ENCODE data around the gene ANKRD13B. TPM values are rescaled to one million over a fixed set of nuclear protein-coding genes. Genes with fewer than 3 reads are reported as not detected.
A peak's percentile ranks its signal among the peaks of the same experiment; 100 is the strongest.

The ANKRD13B gene
- total RNA-seq (10 to 100 TPM in 1 of 4 donors, 1 to 10 TPM in 3; 5.4 to 17.2 (median 6.2) TPM), polyA plus RNA-seq (1 to 10 TPM; 1.6 to 5.2 (median 3.0) TPM)

- peaks cover 0 to 58% (median 51%) of the 10 kb centered on the region in 4 donors for H3K4me1 ChIP-seq
- peak within 1 kb of the TSS; percentile 44 to 90 (median 73) for H3K4me3 ChIP-seq
- 1% methylated on average over 96 of the region's 96 CpGs for WGBS, 2 donors
- H3K27me3 ChIP-seq, result no peaks in the 10 kb centered on the region
- intact Hi-C loops (cut with DNase I), result no loop called here
- peak within 1 kb of the TSS; percentile 78 to 92 (median 90) for H3K27ac ChIP-seq
- no peaks in the 10 kb centered on the region for H3K9me3 ChIP-seq
- H3K36me3 ChIP-seq, result no peaks in the 10 kb centered on the region
- TF ChIP-seq, protein P1, sequence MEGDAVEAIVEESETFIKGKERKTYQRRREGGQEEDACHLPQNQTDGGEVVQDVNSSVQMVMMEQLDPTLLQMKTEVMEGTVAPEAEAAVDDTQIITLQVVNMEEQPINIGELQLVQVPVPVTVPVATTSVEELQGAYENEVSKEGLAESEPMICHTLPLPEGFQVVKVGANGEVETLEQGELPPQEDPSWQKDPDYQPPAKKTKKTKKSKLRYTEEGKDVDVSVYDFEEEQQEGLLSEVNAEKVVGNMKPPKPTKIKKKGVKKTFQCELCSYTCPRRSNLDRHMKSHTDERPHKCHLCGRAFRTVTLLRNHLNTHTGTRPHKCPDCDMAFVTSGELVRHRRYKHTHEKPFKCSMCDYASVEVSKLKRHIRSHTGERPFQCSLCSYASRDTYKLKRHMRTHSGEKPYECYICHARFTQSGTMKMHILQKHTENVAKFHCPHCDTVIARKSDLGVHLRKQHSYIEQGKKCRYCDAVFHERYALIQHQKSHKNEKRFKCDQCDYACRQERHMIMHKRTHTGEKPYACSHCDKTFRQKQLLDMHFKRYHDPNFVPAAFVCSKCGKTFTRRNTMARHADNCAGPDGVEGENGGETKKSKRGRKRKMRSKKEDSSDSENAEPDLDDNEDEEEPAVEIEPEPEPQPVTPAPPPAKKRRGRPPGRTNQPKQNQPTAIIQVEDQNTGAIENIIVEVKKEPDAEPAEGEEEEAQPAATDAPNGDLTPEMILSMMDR (IDR thresholded peaks at IDR 0.05), result no peak
- TF ChIP-seq POLR2A (IDR thresholded peaks at IDR 0.05) (no peak), POLR2AphosphoS5 (IDR thresholded peaks at IDR 0.05) (no peak), EP300 (IDR thresholded peaks at IDR 0.05) (no peak)
- peak; percentile 80 for DNase-seq
These were observed at the start of gene ANKRD13B for GRCh38 chr17:29592850-29593551. TSS of gene ANKRD13B (plus strand) at chr17:29593132. CDS start at chr17:29593622, 490 bp downstream.

DNA sequence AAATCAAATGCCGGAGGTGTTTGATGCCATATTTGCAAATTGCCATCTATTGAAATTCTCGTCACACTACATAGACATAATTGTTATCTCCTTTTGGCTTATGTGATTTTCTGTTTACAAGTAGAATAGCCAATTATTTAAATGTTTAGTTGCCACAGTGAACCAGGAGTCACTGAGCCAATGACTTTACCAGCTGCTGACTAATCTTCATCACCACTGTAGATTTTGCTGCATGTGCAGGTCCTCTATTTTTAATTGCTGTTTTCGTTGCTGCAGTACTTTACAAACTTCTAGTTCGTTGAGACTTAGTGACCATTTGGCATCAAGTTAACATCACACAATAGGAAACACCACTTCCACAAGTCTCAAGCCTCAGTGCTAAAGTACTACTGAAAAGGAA lies 48.9 kb upstream of the ANKRD13B start:
- Histone ChIP-seq H3K27me3 (no peaks in the 10 kb centered on the region), H3K36me3 (peaks cover 8 to 53% (median 11%) of the 10 kb centered on the region in 4 donors), H3K27ac (no peak overlapping the region), H3K9me3 (no peaks in the 10 kb centered on the region), H3K4me1 (no peaks in the 10 kb centered on the region), H3K4me3 (no peak overlapping the region)
- DNase-seq, result no peak
- TF ChIP-seq EP300 (IDR thresholded peaks at IDR 0.05) (no peak), POLR2A (IDR thresholded peaks at IDR 0.05) (no peak), POLR2AphosphoS5 (IDR thresholded peaks at IDR 0.05) (no peak)
- TF ChIP-seq, protein P1 (IDR thresholded peaks at IDR 0.05), result no peak
- WGBS, 2 donors, result 86 to 90% methylated on average over 4 of the region's 4 CpGs
- intact Hi-C loops (cut with DNase I), result no loop called here

DNA sequence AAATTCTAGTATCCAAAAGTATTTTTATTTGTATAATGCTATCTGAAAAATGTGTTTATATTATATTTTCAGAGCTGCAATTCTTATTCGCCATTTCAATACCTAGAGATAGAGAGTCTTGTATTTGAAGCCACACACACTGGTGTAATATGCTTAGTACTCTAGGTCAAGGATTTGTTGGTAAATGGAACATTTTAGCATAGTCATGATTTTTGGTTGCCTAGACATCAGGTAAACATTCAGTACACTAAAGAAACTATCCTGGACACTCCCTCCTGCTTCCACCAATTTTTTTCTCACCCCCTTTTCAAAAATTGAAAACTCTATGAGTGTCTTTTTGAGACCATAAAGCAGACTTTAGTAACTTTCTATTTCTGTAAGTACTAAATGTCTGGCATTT lies 46.8 kb upstream of the ANKRD13B start:
- TF ChIP-seq POLR2AphosphoS5 (IDR thresholded peaks at IDR 0.05), result no peak
- TF ChIP-seq, protein P1 (IDR thresholded peaks at IDR 0.05), result no peak
- no peak for TF ChIP-seq POLR2A (IDR thresholded peaks at IDR 0.05)
- H3K27me3 ChIP-seq, result no peaks in the 10 kb centered on the region
- H3K9me3 ChIP-seq, result no peaks in the 10 kb centered on the region
- no peak overlapping the region for H3K27ac ChIP-seq
- no peak for DNase-seq
- no peak overlapping the region for H3K4me3 ChIP-seq
- no peaks in the 10 kb centered on the region for H3K4me1 ChIP-seq
- peaks cover 8 to 36% (median 11%) of the 10 kb centered on the region in 4 donors for H3K36me3 ChIP-seq
- WGBS, 2 donors, result 89 to 96% methylated on average over 1 of the region's 1 CpG
- intact Hi-C loops (cut with DNase I), result no loop called here

- H3K36me3 ChIP-seq, result peaks cover 8 to 28% (median 11%) of the 10 kb centered on the region in 4 donors
- 90% methylated on average over 1 of the region's 1 CpG for WGBS, 2 donors
- intact Hi-C loops (cut with DNase I), result no loop called here
These were observed 46.1 kb upstream of the ANKRD13B start for GRCh38 chr17:29546830-29547229.

More at GRCh38 chr17:29546830-29547229, 46.1 kb upstream of the ANKRD13B start:
- Histone ChIP-seq H3K4me3 (no peak overlapping the region), H3K4me1 (no peaks in the 10 kb centered on the region), H3K27ac (no peak overlapping the region), H3K9me3 (no peaks in the 10 kb centered on the region), H3K27me3 (no peaks in the 10 kb centered on the region)
- DNase-seq, result no peak
- TF ChIP-seq POLR2A (IDR thresholded peaks at IDR 0.05), result no peak
- TF ChIP-seq, protein P1 (IDR thresholded peaks at IDR 0.05), result no peak
- no peak for TF ChIP-seq EP300 (IDR thresholded peaks at IDR 0.05)
- TF ChIP-seq POLR2AphosphoS5 (IDR thresholded peaks at IDR 0.05), result no peak
